ENCODE measurements around the gene GBE1.

GRCh38 chr3:81497572-81498251 is 263.7 kb downstream of the GBE1 start:
- TF ChIP-seq CTCF (IDR thresholded peaks at IDR 0.05; ENCODE audit: insufficient read depth, low read length, poor library complexity, severe bottlenecking): no peak
- TF ChIP-seq EZH2phosphoT487 (conservative IDR thresholded peaks at IDR 0.05; ENCODE audit: low read length): no peak

Measured in SU-DHL-6 (cell line).